SK-N-SH treated with all-trans-retinoic acid at 6 μM for 48 hours (cell line): Measurements from ENCODE around the gene TPRX2.

Experiments
- OSR1 ChIP-seq: fragments of 250-450 bp; sonication (Bioruptor Pico); IDR thresholded peaks from 2 replicates; pipeline ENCODE4 v1.8.0; 2022; ENCODE audit warnings: moderate library complexity, mild to moderate bottlenecking, inconsistent platforms
- PPARA ChIP-seq: fragments of 250-450 bp; sonication (Bioruptor Pico); IDR thresholded peaks from 2 replicates; pipeline ENCODE4 v1.5.0; 2020; ENCODE audit warnings: mild to moderate bottlenecking, borderline replicate concordance
- SNAI2 ChIP-seq: fragments of 250-450 bp; sonication (Bioruptor Pico); IDR thresholded peaks from 2 replicates; pipeline ENCODE4 v1.5.0; 2020; ENCODE audit warnings: mild to moderate bottlenecking, moderate library complexity
- ZNF8 ChIP-seq: fragments of 450-650 bp; formaldehyde crosslinking; IDR thresholded peaks from 2 replicates; pipeline ENCODE4 v1.5.0; 2020; ENCODE audit warnings: mild to moderate bottlenecking, moderate library complexity

DNA sequence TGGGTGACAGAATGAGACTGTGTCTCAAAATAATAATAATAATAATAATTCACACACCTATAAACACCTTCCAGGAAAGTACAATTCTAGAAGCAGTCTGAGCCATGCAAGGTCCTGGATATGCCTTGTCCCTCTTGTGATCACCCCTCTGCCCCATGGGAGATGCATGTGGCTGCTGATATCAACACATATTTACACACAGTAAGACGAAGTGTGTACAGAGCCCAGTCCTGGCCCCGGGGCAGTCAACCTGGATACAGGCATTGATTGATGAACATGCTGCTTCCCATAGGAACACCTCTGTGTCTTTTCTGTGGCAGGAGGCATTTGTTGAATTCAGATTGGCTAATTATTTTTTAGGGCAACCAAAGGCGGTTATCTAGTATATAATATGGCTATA is 23.9 kb downstream of the TPRX2 start:
- TF ChIP-seq SNAI2 (CRISPR knock-in tag) (no peak), OSR1 (CRISPR knock-in tag) (no peak), PPARA (CRISPR knock-in tag) (no peak), ZNF8 (no peak)
